ENCODE results near the gene GJD3. TPM values are rescaled to one million over a fixed set of nuclear protein-coding genes. Genes with fewer than 3 reads are reported as not detected.

GJD3 gene
- total RNA-seq, 1 experiment from 2014 or later, result 0.33 TPM

GRCh38 chr17:40341808-40342503 is 22.6 kb downstream of the GJD3 start:
- in situ Hi-C loops (cut with HindIII; ENCODE audit: low pct_unique_long_range_greater_than_20kb, low sequenced_read_pairs) (no loop called here), intact Hi-C loops (cut with micrococcal nuclease; ENCODE audit: unreplicated experiment) (no loop called here)
- Histone ChIP-seq H3K4me3 (ENCODE audit: low read depth in 2 of 2, low read length in 2 of 2) (peak overlapping the region; percentile 59 to 75), H3K27ac (ENCODE audit: low read length) (peak overlapping the region; percentile 81), H3K27me3 (ENCODE audit: control insufficient read depth, insufficient read depth, low read length) (no peaks in the 10 kb centered on the region), H3K36me3 (ENCODE audit: control insufficient read depth, insufficient read depth, low read length) (no peaks in the 10 kb centered on the region), H3K9me3 (ENCODE audit: control insufficient read depth, insufficient read depth, low read depth, low read length) (no peaks in the 10 kb centered on the region), H3K4me1 (ENCODE audit: control insufficient read depth, insufficient read depth, low read length) (peaks cover 77% of the 10 kb centered on the region)
- DNase-seq (ENCODE audit: low read depth, low spot score) (no peak), ATAC-seq (peak; percentile 68)
- TF ChIP-seq, protein P1, sequence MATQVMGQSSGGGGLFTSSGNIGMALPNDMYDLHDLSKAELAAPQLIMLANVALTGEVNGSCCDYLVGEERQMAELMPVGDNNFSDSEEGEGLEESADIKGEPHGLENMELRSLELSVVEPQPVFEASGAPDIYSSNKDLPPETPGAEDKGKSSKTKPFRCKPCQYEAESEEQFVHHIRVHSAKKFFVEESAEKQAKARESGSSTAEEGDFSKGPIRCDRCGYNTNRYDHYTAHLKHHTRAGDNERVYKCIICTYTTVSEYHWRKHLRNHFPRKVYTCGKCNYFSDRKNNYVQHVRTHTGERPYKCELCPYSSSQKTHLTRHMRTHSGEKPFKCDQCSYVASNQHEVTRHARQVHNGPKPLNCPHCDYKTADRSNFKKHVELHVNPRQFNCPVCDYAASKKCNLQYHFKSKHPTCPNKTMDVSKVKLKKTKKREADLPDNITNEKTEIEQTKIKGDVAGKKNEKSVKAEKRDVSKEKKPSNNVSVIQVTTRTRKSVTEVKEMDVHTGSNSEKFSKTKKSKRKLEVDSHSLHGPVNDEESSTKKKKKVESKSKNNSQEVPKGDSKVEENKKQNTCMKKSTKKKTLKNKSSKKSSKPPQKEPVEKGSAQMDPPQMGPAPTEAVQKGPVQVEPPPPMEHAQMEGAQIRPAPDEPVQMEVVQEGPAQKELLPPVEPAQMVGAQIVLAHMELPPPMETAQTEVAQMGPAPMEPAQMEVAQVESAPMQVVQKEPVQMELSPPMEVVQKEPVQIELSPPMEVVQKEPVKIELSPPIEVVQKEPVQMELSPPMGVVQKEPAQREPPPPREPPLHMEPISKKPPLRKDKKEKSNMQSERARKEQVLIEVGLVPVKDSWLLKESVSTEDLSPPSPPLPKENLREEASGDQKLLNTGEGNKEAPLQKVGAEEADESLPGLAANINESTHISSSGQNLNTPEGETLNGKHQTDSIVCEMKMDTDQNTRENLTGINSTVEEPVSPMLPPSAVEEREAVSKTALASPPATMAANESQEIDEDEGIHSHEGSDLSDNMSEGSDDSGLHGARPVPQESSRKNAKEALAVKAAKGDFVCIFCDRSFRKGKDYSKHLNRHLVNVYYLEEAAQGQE (IDR thresholded peaks at IDR 0.05; ENCODE audit: insufficient read depth in 1 of 2, low read depth in 2 of 2, low read length in 1 of 2), result no peak
- TF ChIP-seq SIN3A (IDR thresholded peaks at IDR 0.05; ENCODE audit: borderline replicate concordance, insufficient read depth, low read depth, low read length), result no peak
- no peak for TF ChIP-seq TCF7L2 (IDR thresholded peaks at IDR 0.05; ENCODE audit: low read depth, low read length)
- TF ChIP-seq, protein P2, sequence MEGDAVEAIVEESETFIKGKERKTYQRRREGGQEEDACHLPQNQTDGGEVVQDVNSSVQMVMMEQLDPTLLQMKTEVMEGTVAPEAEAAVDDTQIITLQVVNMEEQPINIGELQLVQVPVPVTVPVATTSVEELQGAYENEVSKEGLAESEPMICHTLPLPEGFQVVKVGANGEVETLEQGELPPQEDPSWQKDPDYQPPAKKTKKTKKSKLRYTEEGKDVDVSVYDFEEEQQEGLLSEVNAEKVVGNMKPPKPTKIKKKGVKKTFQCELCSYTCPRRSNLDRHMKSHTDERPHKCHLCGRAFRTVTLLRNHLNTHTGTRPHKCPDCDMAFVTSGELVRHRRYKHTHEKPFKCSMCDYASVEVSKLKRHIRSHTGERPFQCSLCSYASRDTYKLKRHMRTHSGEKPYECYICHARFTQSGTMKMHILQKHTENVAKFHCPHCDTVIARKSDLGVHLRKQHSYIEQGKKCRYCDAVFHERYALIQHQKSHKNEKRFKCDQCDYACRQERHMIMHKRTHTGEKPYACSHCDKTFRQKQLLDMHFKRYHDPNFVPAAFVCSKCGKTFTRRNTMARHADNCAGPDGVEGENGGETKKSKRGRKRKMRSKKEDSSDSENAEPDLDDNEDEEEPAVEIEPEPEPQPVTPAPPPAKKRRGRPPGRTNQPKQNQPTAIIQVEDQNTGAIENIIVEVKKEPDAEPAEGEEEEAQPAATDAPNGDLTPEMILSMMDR (IDR thresholded peaks at IDR 0.05), result no peak
- peak; percentile 52; the same call in 1 of the 2 replicates for TF ChIP-seq POLR2AphosphoS5 (IDR thresholded peaks at IDR 0.05; ENCODE audit: low read depth, low read length)
- CTCF ChIA-PET, result no interaction called here
- POLR2A ChIA-PET, result interaction anchor here (0.6 kb wide), 1 partner anchor 143 kb away, joined by 6 read pairs; no protein-coding TSS in a partner anchor
- no TSS peak for BruUV-seq (replicated peaks)

GRCh38 chr17:40340880-40341807 is 23.4 kb downstream of the GJD3 start:
- TSS peak; percentile 5 for BruUV-seq (replicated peaks)
- peak; percentile 77 for ATAC-seq
- CTCF ChIA-PET, result interaction anchor here (0.5 to 0.9 kb wide), 2 partner anchors 22 to 53 kb away, joined by 3 read pairs; partner anchors contain the start of gene CDC6

More at GRCh38 chr17:40340880-40341807, 23.4 kb downstream of the GJD3 start:
- peak overlapping the region; percentile 81 for H3K27ac ChIP-seq (ENCODE audit: low read length)
- in situ Hi-C loops (cut with HindIII; ENCODE audit: low pct_unique_long_range_greater_than_20kb, low sequenced_read_pairs), result no loop called here
- H3K4me1 ChIP-seq (ENCODE audit: control insufficient read depth, insufficient read depth, low read length), result peaks cover 72% of the 10 kb centered on the region
- no peaks in the 10 kb centered on the region for H3K27me3 ChIP-seq (ENCODE audit: control insufficient read depth, insufficient read depth, low read length)
- peak overlapping the region; percentile 59 to 75 for H3K4me3 ChIP-seq (ENCODE audit: low read depth in 2 of 2, low read length in 2 of 2)
- POLR2A ChIA-PET, result interaction anchor here (0.5 to 1.1 kb wide), 3 partner anchors 9 to 1188 kb away, joined by 3 to 6 read pairs (median 4); no protein-coding TSS in a partner anchor
- no peaks in the 10 kb centered on the region for H3K9me3 ChIP-seq (ENCODE audit: control insufficient read depth, insufficient read depth, low read depth, low read length)
- no peaks in the 10 kb centered on the region for H3K36me3 ChIP-seq (ENCODE audit: control insufficient read depth, insufficient read depth, low read length)
- intact Hi-C loops (cut with micrococcal nuclease; ENCODE audit: unreplicated experiment), result no loop called here
- TF ChIP-seq POLR2AphosphoS5 (IDR thresholded peaks at IDR 0.05; ENCODE audit: low read depth, low read length), result no peak
- no peak for TF ChIP-seq SIN3A (IDR thresholded peaks at IDR 0.05; ENCODE audit: borderline replicate concordance, insufficient read depth, low read depth, low read length)
- TF ChIP-seq, protein P1 (IDR thresholded peaks at IDR 0.05; ENCODE audit: insufficient read depth in 1 of 2, low read depth in 2 of 2, low read length in 1 of 2), result no peak
- 0 out of 2 replicates have a peak, but pooled peaks have one; percentile 42 for TF ChIP-seq TCF7L2 (IDR thresholded peaks at IDR 0.05; ENCODE audit: low read depth, low read length)
- TF ChIP-seq, protein P2 (IDR thresholded peaks at IDR 0.05), result no peak
- DNase-seq (ENCODE audit: low read depth, low spot score), result peak; percentile 33
